ENCODE measurements around the gene MED12L.

MED12L gene

GRCh38 chr3:151318991-151319390 lies 233.5 kb downstream of the MED12L start:
- H3K4me3 ChIP-seq (replicated peaks; ENCODE audit: low read depth, low read length): no peak overlapping the region
- TF ChIP-seq, protein P1, sequence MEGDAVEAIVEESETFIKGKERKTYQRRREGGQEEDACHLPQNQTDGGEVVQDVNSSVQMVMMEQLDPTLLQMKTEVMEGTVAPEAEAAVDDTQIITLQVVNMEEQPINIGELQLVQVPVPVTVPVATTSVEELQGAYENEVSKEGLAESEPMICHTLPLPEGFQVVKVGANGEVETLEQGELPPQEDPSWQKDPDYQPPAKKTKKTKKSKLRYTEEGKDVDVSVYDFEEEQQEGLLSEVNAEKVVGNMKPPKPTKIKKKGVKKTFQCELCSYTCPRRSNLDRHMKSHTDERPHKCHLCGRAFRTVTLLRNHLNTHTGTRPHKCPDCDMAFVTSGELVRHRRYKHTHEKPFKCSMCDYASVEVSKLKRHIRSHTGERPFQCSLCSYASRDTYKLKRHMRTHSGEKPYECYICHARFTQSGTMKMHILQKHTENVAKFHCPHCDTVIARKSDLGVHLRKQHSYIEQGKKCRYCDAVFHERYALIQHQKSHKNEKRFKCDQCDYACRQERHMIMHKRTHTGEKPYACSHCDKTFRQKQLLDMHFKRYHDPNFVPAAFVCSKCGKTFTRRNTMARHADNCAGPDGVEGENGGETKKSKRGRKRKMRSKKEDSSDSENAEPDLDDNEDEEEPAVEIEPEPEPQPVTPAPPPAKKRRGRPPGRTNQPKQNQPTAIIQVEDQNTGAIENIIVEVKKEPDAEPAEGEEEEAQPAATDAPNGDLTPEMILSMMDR (IDR thresholded peaks at IDR 0.05; ENCODE audit: low read length, missing control alignments): no peak
- no peak for DNase-seq (ENCODE audit: low read depth)

DNA sequence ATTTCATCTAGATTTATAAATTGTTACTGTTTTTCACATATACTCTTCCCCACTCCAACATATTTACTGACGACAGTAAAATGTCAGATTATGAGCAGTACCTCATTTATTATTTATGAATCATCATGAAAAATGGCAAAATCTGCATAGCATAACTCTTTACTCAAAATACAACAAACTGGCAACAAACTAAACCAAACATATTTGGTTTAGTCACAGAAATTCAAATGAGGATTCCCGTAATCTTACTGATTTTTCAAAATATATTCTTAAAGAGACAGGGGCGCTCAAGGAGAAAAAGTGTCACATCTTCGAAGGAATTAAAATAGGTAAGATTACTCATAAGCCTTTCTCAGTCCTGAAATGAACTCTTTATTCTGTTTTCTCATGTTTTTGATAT lies 234.2 kb downstream of the MED12L start:
- H3K4me3 ChIP-seq (replicated peaks; ENCODE audit: low read depth, low read length): no peak overlapping the region
- peak; percentile 30 for DNase-seq (ENCODE audit: low read depth)
- TF ChIP-seq, protein P1 (IDR thresholded peaks at IDR 0.05; ENCODE audit: low read length, missing control alignments): no peak

GRCh38 chr3:151320131-151320530 lies 234.7 kb downstream of the MED12L start:
- DNase-seq (ENCODE audit: low read depth): no peak

DNA sequence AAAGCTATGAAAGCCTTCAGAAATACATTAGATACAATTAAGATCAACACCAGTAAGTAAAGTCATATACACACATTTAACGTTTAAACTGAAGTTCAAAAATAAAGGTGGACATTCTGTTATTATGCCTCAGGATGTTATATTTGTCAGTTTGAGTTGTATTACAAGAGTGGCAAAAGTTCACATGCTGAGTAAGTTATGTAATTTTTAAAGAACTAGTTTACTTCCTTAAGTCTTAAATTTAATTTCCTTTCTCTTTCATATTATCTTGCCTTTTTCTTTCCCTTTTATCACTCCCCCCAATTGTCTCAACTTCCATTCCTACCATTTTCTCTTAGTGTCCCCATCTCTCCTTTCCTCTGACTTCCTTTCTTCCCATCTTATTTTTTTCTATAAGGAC lies 236.1 kb downstream of the MED12L start:
- H3K4me3 ChIP-seq (replicated peaks; ENCODE audit: low read depth, low read length): no peak overlapping the region
- DNase-seq (ENCODE audit: low read depth): no peak
- TF ChIP-seq, protein P1 (IDR thresholded peaks at IDR 0.05; ENCODE audit: low read length, missing control alignments): no peak

More at GRCh38 chr3:151320131-151320530, 234.7 kb downstream of the MED12L start:
- TF ChIP-seq, protein P1 (IDR thresholded peaks at IDR 0.05; ENCODE audit: low read length, missing control alignments): no peak
- no peak overlapping the region for H3K4me3 ChIP-seq (replicated peaks; ENCODE audit: low read depth, low read length)

DNA sequence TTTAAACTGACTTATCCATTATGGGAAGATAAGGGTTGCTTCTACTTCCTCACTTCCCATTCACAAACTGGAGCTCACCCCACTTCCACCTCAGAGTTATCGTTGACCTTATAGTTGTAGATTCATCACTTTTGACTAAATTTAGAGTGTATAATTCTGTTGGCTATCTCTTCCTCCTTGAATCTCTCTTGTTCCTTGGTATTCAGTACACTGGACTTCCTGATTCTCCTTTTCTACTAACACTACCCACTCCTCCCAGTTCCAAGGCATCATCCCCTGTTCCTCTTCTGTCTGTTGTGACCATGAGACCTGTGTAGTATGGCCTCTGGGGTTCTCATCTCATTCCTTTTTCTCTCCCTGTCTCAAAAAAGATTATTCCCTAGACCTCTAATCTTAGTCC lies 237.0 kb downstream of the MED12L start:
- TF ChIP-seq, protein P1 (IDR thresholded peaks at IDR 0.05; ENCODE audit: low read length, missing control alignments): no peak
- H3K4me3 ChIP-seq (replicated peaks; ENCODE audit: low read depth, low read length): no peak overlapping the region
- no peak for DNase-seq (ENCODE audit: low read depth)

- TF ChIP-seq, protein P1 (IDR thresholded peaks at IDR 0.05; ENCODE audit: low read length, missing control alignments): peak; percentile 58
- peak; percentile 51 for DNase-seq (ENCODE audit: low read depth)
- no peak overlapping the region for H3K4me3 ChIP-seq (replicated peaks; ENCODE audit: low read depth, low read length)
Measured at GRCh38 chr3:151327571-151328198, 242.2 kb downstream of the MED12L start.

All from fibroblast of pulmonary artery (primary cell).